Epithelial cell of esophagus (primary cell): ENCODE measurements around the gene PRIMPOL.
"Not testable (repeated sequence)": the region's sequence is repeated elsewhere in the genome, so short reads cannot be mapped to it uniquely, and the experiment has no call there.

Source experiments
- DNase-seq: peaks from one replicate; pipeline ENCODE4 v3.0.0; 2010; ENCODE audit warnings: low read depth
- H3K4me3 ChIP-seq: 2 replicates; pipeline ENCODE4 v1.5.1; 2011; ENCODE audit warnings: mild to moderate bottlenecking, low read length, control low read depth
- CTCF ChIP-seq: IDR thresholded peaks from 2 replicates; pipeline ENCODE4 v1.5.1; 2011; ENCODE audit warnings: low read depth, mild to moderate bottlenecking, low read length, control low read depth, inconsistent platforms; ENCODE audit not compliant: insufficient read depth; ENCODE audit errors: missing control alignments

PRIMPOL gene

GRCh38 chr4:184649971-184650855 lies 675 bp downstream of the PRIMPOL start:
- H3K4me3 ChIP-seq = peak overlapping the region; percentile 72
- DNase-seq = peak; percentile 48
- TF ChIP-seq CTCF = no peak

DNA sequence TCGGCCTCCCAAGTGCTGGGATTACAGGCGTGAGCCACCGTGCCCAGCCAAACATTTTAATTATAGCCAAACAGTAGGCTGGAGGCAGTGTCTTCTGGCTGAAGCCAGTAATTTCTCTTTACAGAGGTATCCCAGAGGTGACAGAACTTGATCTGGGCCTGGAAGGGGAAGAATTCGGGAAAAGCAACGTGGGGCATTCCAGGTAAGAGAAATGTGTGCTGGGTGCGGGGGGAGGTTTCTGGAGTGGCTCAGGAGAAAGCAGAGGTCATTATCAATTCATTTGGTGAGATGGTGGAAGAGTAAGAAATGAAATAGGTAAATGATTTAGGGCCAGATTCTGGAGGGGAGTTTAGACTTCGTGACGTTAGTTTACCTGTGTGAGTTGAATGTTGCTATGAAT lies 2.4 kb downstream of the PRIMPOL start:
- no peak for TF ChIP-seq CTCF
- no peak for DNase-seq
- no peak overlapping the region for H3K4me3 ChIP-seq

GRCh38 chr4:184652681-184653080 lies 3.1 kb downstream of the PRIMPOL start:
- H3K4me3 ChIP-seq, DNase-seq: not testable (repeated sequence)

DNA sequence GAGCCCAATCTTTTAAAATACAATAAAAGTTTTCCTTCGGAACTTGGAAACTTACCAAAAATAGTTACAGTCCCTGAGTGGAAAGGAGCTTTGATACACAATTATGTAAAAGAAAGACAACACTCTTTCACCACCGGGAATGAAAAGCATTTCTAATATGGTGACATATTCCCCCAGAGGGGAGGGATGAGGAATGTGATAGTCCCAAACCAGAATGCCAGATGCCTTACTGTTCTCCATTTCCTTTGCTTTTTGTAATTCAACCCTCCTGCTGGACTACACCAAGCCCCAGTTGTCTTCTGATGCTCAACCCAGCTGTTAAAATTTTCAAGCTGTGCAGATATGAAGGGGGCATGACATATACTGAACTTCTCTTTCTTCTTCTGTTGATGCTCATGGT lies 4.1 kb downstream of the PRIMPOL start:
- no peak overlapping the region for H3K4me3 ChIP-seq
- no peak for DNase-seq
- no peak for TF ChIP-seq CTCF

DNA sequence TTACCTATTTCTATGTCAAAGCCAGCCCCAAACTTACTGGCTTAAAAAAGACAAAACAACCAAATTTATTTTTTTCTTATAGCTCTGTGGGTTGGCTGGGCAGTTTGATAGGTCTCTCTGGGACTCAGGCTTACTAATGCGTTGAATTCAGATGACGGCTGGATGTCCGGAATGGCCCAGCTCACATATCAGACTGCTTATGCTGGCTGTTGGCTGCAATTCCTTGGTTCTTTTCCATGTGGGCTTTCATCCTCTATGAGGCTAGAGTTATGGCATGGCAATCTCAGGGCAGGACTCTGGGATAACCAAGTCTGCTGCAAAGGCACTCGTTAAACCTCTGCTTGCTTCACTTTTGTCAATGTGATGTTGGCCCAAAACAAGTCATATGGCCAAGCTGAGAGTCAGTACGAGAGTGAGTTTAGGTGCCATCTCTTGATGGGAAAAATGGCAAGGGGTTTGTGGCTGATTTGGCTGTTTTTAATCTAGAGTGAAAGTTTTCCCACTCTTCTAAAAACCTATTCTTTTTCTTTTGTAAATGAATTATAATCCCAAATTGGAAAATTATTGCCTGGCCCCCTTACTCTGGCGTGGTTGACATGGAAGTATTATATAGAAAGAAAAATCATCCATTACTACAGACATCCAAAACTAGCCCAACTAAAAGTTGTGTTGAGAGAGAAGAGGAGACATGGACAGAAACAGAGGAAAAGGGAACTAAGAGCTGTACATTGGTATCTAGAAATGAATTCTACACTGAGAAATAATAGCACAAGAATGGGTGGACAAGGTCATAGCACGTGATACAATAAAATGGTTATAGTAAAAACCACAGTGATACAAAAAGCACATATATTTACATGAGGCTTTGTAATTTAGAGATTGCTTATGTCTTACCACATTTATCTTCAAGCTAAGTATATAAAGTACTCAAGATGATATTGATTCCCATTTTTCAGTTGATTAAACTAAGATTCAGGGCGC lies 6.6 kb downstream of the PRIMPOL start:
- H3K4me3 ChIP-seq = no peak overlapping the region
- no peak for TF ChIP-seq CTCF
- DNase-seq = no peak

DNA sequence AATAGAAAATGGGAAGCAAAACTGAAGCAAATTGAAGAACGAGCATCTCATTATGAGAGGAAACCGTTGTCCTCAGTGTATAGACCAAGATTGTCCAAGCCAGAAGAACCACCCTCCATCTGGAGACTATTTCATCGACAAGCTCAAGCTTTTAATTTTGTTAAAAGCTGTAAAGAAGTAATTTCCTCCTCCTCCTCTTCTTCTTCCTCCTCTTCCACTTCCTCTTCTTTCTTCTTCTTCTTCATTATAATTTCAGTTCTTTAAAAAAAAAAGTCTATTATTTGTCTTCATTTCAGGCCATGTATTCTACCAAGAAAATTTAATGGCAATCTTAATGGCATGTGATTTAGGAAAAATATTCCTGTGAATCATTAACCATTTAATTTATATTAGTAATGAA lies 7.6 kb downstream of the PRIMPOL start:
- no peak for TF ChIP-seq CTCF
- H3K4me3 ChIP-seq = no peak overlapping the region
- DNase-seq = no peak

DNA sequence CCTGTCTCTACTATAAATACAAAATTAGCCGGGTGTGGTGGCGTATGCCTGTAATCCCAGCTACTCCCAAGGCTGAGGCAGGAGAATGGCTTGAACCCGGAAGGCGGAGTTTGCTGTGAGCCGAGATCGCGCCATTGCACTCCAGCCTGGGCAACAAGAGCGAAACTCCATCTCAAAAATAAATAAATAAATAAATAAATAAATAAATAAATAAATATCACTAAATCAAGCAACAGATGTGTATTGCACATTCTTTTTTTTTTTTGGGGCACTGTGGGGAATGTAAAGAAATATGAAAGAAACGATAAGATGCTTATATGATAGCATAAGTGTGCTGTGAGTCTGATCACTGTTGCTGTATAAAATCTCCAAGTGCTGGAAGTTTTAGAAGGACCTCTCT lies 8.3 kb downstream of the PRIMPOL start:
- not testable (repeated sequence) for H3K4me3 ChIP-seq, DNase-seq
